HCT116 (cell line): ENCODE measurements around the gene SHC4.
"Not testable (repeated sequence)": the region's sequence is repeated elsewhere in the genome, so short reads cannot be mapped to it uniquely, and the experiment has no call there.

Experiments used
- POLR2A ChIP-seq: IDR thresholded peaks from 2 replicates; pipeline ENCODE4 v1.7.0; 2011; ENCODE audit warnings: borderline replicate concordance; ENCODE audit not compliant: insufficient read depth, insufficient read length; ENCODE audit errors: extremely low read depth
- POLR2AphosphoS5 ChIP-seq: IDR thresholded peaks from 2 replicates; pipeline ENCODE4 v1.6.1; 2011; ENCODE audit warnings: mild to moderate bottlenecking, low read depth, low read length, moderate library complexity
- TF ChIP-seq, protein P1 (sequence below), 3 experiments: fragments of 200-600 bp in 1 of 3; sonication (generic) in 1 of 3; IDR thresholded peaks in 2 of 3; conservative IDR thresholded peaks in 1 of 3; 2 replicates each; pipeline ENCODE4 v1.5.1; 2012 to 2017; ENCODE audit warnings: low read depth in 2 of 3, low read length in 2 of 3, antibody characterized with exemption in 1 of 3, borderline replicate concordance in 1 of 3, control low read depth in 1 of 3, mild to moderate bottlenecking in 1 of 3, mixed read lengths in 1 of 3, mixed run types in 1 of 3, moderate library complexity in 1 of 3; ENCODE audit not compliant: insufficient read depth in 1 of 3
- TF ChIP-seq, protein P2 (sequence below): IDR thresholded peaks from 2 replicates; pipeline ENCODE4 v1.6.1; 2012

DNA sequence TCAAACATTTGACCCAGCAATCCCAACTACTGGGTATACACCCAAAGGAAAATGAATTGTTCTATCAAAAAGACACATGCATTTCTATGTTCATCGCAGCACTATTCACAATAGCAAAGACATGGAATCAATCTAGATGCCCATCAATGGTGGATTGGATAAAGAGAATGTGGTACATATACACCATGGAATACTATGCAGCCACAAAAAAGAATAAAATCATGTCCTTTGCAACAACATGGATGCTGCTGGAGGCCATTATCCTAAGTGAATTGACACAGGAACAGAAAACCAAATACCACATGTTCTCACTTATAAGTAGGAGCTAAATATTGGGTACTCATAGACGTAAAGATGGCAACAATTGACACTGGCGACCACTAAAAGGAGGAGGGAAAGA is 109.3 kb downstream of the SHC4 start:
- TF ChIP-seq, protein P1, sequence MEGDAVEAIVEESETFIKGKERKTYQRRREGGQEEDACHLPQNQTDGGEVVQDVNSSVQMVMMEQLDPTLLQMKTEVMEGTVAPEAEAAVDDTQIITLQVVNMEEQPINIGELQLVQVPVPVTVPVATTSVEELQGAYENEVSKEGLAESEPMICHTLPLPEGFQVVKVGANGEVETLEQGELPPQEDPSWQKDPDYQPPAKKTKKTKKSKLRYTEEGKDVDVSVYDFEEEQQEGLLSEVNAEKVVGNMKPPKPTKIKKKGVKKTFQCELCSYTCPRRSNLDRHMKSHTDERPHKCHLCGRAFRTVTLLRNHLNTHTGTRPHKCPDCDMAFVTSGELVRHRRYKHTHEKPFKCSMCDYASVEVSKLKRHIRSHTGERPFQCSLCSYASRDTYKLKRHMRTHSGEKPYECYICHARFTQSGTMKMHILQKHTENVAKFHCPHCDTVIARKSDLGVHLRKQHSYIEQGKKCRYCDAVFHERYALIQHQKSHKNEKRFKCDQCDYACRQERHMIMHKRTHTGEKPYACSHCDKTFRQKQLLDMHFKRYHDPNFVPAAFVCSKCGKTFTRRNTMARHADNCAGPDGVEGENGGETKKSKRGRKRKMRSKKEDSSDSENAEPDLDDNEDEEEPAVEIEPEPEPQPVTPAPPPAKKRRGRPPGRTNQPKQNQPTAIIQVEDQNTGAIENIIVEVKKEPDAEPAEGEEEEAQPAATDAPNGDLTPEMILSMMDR (IDR thresholded peaks at IDR 0.05 in 2 of 3, conservative IDR thresholded peaks at IDR 0.05 in 1 of 3; ENCODE audit: borderline replicate concordance in 1 of 3, insufficient read depth in 1 of 3, low read depth in 2 of 3, low read length in 2 of 3) = not testable (repeated sequence)
- TF ChIP-seq POLR2AphosphoS5, POLR2A: not testable (repeated sequence)
- TF ChIP-seq, protein P2, sequence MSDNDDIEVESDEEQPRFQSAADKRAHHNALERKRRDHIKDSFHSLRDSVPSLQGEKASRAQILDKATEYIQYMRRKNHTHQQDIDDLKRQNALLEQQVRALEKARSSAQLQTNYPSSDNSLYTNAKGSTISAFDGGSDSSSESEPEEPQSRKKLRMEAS = not testable (repeated sequence)
